Left forelimb (tissue), 1 donor: ENCODE data around the gene NR1D1.
"Not testable (repeated sequence)": the region's sequence is repeated elsewhere in the genome, so short reads cannot be mapped to it uniquely, and the experiment has no call there.

ENCODE experiments used
- DNase-seq: peaks from one replicate; pipeline ENCODE4 v3.0.0-alpha.2; 2018; ENCODE audit warnings: low spot score

Gene NR1D1

GRCh38 chr17:40100419-40100668 is at the start of gene NR1D1:
Gene NR1D1, minus strand, starts transcription at chr17:40100589. Its CDS starts 495 bp downstream, at chr17:40100094.
- peak; percentile 78 for DNase-seq

GRCh38 chr17:40148527-40148926 is 48.1 kb upstream of the NR1D1 start:
- no peak for DNase-seq

- DNase-seq: no peak
Measured at GRCh38 chr17:40145476-40145875, 45.1 kb upstream of the NR1D1 start.

- not testable (repeated sequence) for DNase-seq
Measured at GRCh38 chr17:40143166-40143565, 42.8 kb upstream of the NR1D1 start.

- no peak for DNase-seq
Measured at GRCh38 chr17:40139566-40140058, 39.2 kb upstream of the NR1D1 start.

- DNase-seq: no peak
Measured at GRCh38 chr17:40135817-40136216, 35.4 kb upstream of the NR1D1 start.

- no peak for DNase-seq
Measured at GRCh38 chr17:40134184-40134583, 33.8 kb upstream of the NR1D1 start.

GRCh38 chr17:40130352-40131042 is 30.1 kb upstream of the NR1D1 start:
- no peak for DNase-seq

GRCh38 chr17:40129498-40129897 is 29.1 kb upstream of the NR1D1 start:
- no peak for DNase-seq

- DNase-seq: no peak
Measured at GRCh38 chr17:40124279-40125141, 24.1 kb upstream of the NR1D1 start.

GRCh38 chr17:40123811-40124114 is 23.4 kb upstream of the NR1D1 start:
- DNase-seq: no peak

GRCh38 chr17:40122999-40123810 is 22.8 kb upstream of the NR1D1 start:
- DNase-seq: peak; percentile 79

- no peak for DNase-seq
Measured at GRCh38 chr17:40122136-40122998, 22.0 kb upstream of the NR1D1 start.

- DNase-seq: peak; percentile 95
Measured at GRCh38 chr17:40121181-40122135, 21.1 kb upstream of the NR1D1 start, which contains the start of gene MSL1. Gene MSL1, plus strand, starts transcription at chr17:40121971. Its CDS starts 642 bp downstream, at chr17:40122613.

- DNase-seq: no peak
Measured at GRCh38 chr17:40115101-40115436, 14.7 kb upstream of the NR1D1 start.

GRCh38 chr17:40113907-40114245 is 13.5 kb upstream of the NR1D1 start:
- no peak for DNase-seq

- DNase-seq: peak; percentile 94
Measured at GRCh38 chr17:40113110-40113906, 12.9 kb upstream of the NR1D1 start.

GRCh38 chr17:40112718-40113109 is 12.3 kb upstream of the NR1D1 start:
- DNase-seq: peak; percentile 70

GRCh38 chr17:40112191-40112711 is 11.9 kb upstream of the NR1D1 start:
- peak; percentile 52 for DNase-seq
